ENCODE measurements around the gene CORO2A.

Gene CORO2A

DNA sequence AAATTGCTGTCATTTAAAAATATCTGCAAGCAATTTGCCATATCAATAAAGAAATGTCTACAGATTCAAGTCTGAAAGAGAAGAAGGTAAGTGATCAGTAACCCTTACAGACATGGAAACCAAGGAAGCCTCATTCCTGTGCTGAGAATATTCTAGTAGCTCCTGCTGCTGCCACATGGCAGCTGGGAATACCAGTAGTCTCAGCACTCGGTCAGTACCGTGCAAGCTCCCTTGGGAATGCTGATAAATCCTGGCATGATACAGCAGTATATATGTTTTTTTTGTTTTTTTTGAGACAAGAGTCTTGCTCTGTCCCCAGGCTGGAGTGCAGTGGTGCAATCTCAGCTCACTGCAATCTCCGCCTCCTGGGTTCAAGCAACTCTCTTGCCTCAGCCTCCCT lies 108.0 kb downstream of the CORO2A start:
- DNase-seq (ENCODE audit: low read depth, low spot score), result no peak

DNA sequence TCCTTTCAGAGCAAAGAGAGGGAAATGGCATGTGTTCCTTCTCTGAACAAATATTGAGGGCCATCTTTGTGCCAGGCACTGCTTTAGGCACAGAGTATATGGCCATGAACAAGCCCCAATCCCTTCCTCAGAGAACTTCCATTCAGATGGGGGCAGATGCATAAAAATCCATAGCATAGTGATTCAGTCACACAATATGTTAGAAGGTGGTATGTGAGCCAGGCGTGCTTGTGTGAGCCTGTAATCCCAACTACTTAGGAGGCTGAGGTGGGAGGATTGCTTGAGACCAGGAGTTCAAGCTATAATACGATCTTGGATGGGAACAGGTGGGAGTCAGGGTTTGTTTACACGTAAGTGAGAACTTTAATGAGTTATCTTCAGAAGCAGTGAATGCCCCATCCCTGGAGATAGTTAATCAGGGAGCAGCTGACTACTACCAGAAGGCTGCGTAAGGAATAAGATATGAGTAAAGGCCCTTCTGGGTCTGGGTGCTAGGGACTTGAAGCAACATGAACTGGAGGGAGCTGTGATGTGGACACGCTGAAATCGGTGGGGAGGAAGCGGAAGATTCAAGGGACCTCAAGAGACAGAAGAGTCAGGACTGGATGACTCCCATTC lies 108.8 kb downstream of the CORO2A start:
- no peak for DNase-seq (ENCODE audit: low read depth, low spot score)

GRCh38 chr9:98083061-98083501 lies 109.4 kb downstream of the CORO2A start:
- DNase-seq (ENCODE audit: low read depth, low spot score), result no peak

DNA sequence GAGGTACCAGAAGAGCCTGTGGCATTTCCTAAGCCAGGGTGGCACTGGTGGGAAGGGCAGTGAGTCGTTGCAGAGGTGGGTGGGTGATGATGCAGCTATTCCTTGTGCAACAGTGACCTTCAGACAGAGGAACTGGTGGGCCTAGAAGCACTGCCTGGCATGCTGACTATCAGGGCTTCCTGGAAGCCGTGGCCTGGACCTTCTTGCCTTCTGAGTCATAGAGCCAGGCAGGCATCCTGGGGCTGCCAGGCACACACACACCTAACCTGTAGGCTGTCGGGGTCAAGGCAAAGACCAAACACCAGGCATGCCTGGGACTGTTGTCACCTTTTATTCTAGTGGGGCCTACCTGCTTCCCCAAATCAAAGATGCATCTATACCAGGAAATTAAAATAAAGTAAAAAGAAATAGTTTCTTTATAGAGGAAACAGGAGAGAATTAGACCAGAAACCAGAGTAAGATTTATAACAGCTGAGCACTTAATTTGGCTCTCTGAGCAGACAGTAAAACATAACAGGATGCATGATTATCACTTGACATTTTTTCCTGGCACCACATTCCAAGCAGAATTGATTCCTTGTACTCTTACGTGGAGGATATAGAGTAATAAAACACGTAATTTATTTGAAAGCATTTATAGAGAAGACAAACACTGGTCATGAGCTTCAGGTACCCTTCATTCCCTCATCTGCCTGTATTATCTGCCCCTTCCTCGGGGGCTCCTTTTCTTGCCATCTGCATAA lies 110.8 kb downstream of the CORO2A start:
- no peak for DNase-seq (ENCODE audit: low read depth, low spot score)

GRCh38 chr9:98080780-98081179 lies 111.7 kb downstream of the CORO2A start:
- DNase-seq (ENCODE audit: low read depth, low spot score), result no peak

DNA sequence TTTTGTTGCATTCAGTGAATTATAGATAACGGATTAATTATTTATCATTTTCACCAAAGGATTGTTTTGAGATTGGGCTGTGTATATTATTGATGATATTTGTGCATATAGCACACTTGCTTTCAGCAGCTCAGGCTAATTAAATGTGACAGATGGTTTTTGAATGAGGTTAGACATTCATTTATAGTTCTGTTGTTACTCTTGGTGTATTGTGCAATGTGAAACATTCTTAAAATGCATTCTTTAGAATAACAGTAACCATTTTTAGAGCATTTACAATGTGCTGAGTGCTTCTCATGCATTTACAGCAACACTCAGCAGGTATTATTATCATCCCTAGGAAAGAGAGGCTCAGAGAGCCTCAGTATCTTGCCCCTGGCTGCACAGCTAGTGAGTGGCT lies 112.1 kb downstream of the CORO2A start:
- no peak for DNase-seq (ENCODE audit: low read depth, low spot score)

GRCh38 chr9:98078895-98079294 lies 113.5 kb downstream of the CORO2A start:
- no peak for DNase-seq (ENCODE audit: low read depth, low spot score)

GRCh38 chr9:98076514-98076890 lies 115.9 kb downstream of the CORO2A start:
- peak; percentile 54 for DNase-seq (ENCODE audit: low read depth, low spot score)

GRCh38 chr9:98075332-98075805 lies 117.1 kb downstream of the CORO2A start:
- DNase-seq (ENCODE audit: low read depth, low spot score), result no peak

GRCh38 chr9:98074115-98074990 lies 118.1 kb downstream of the CORO2A start:
- DNase-seq (ENCODE audit: low read depth, low spot score), result no peak

DNA sequence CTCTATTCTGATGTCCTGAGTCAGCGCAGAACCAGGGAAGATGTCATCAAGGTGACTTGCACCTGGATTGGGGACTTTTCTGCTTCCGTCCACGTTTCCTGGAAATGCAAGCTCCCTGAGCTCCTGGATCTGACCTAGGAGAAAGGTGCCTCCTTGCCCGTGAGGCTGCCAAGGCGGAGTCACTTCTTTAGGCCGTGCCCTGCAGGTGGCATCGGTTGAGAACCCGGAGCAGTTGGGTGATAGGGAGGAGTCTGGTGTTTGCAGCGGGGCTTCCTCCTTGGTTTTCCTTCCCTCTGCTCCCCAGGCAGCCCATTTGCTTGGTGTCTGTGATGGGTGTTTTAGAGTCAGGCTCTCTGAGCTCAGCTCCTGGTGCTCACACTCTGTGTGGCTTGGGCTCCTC lies 120.7 kb downstream of the CORO2A start:
- no peak for DNase-seq (ENCODE audit: low read depth, low spot score)

All from iPS DF 19.7 (cell line).